Measurements from ENCODE around the gene PREB. TPM values are rescaled to one million over a fixed set of nuclear protein-coding genes. Genes with fewer than 3 reads are reported as not detected.

Gene PREB
- total and polyA plus RNA-seq, 3 experiments from 2014 or later = 68.6 to 80.6 (median 79.5) TPM

DNA sequence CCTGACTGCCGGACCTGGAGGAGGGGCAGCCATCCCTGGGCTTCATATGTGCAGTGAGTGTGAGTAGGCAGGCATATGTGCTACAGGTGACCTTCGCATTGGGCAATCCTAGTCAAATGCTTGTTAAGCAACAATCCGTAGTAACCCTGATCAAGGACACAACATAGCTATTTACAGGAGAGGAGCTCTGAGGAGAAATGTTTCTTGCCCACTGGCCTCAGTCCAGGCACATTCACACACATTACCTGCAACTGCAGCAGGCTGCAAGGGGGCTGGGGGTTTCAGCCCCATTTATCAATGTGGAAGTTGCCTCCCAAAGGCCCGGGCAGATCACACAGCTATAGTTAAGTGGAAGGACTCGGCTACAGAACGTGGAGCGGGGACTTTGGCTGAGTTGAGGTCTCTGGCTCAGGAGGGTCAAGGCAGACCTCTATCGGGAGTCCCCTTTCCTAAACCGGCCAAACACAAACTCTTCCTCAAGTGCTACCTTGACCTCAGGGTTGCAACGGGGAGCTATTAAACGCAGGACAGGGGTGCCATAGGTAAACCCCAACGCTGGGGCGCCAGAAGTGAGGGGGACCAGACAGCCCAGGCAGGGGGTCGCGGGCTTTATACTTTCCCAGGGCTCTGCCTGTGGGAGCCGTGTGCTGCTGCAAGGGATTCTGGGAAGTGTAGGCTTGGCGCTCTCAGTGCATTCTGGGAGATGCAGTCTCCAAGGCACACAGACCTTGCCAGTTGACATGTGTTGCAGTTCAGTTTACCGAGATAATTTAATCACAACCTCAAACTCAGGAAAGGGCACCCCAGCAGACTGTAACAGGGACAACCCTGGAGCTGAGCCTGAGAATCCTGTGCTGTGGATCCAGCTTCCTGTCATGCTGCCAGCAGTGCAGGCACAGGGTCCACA is 38.4 kb downstream of the PREB start:
- H3K4me3 ChIP-seq (ENCODE audit: low read length) = no peak overlapping the region
- DNase-seq = no peak
- no peaks in the 10 kb centered on the region for H3K9me3 Mint-ChIP-seq
- no peaks in the 10 kb centered on the region for H3K27me3 ChIP-seq (ENCODE audit: insufficient read depth, low read length, poor library complexity, severe bottlenecking)
- H3K36me3 ChIP-seq (ENCODE audit: insufficient read depth, low read length) = no peaks in the 10 kb centered on the region
- peaks cover 0 to 2% (median 1%) of the 10 kb centered on the region in 3 donors for H3K36me3 Mint-ChIP-seq
- no peaks in the 10 kb centered on the region for H3K27me3 Mint-ChIP-seq
- H3K27ac ChIP-seq (ENCODE audit: low read depth, low read length) = no peak overlapping the region
- H3K4me1 Mint-ChIP-seq = peaks cover 12 to 15% (median 13%) of the 10 kb centered on the region in 3 donors
- CTCF ChIA-PET = interaction anchor here (1.4 kb wide), 1 partner anchor 45 kb away, joined by 3 read pairs; no protein-coding TSS in a partner anchor
- POLR2A ChIA-PET = interaction anchor here (1.2 kb wide), 1 partner anchor 9 kb away, joined by 3 read pairs; the partner anchor contains the start of gene KHK
- H3K9me3 ChIP-seq (ENCODE audit: low read length) = no peaks in the 10 kb centered on the region
- peak overlapping the region in 1 of 8 donors; percentile 32 for H3K27ac Mint-ChIP-seq
- peaks cover 8% of the 10 kb centered on the region for H3K4me1 ChIP-seq (ENCODE audit: insufficient read depth, low read length)
- peak overlapping the region in 6 of 7 donors; percentile 8 to 76 (median 42) for H3K4me3 Mint-ChIP-seq

DNA sequence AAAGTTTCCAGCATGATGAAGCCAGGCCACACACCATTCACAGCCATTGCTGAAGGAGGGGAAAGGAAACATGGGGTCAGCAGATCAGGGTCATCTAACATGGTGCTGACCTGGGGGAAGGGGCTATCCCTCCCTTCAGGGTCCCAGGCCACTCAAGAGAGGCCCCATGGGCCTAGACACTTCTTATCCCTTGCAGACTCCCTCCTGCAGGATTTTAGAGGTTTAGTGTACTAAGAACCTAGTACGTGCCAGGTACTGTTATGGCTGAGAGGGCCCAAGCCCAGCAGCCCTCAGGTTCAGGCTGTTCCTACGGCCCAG is 39.0 kb downstream of the PREB start:
- H3K27me3 ChIP-seq (ENCODE audit: insufficient read depth, low read length, poor library complexity, severe bottlenecking) = no peaks in the 10 kb centered on the region
- no peaks in the 10 kb centered on the region for H3K36me3 ChIP-seq (ENCODE audit: insufficient read depth, low read length)
- Mint-ChIP-seq H3K27ac (no peak overlapping the region), H3K4me3 (peak overlapping the region in 2 of 7 donors; percentile 9 to 44), H3K4me1 (peaks cover 12 to 15% (median 13%) of the 10 kb centered on the region in 3 donors), H3K9me3 (no peaks in the 10 kb centered on the region), H3K36me3 (peaks cover 0 to 2% (median 1%) of the 10 kb centered on the region in 3 donors), H3K27me3 (no peaks in the 10 kb centered on the region)
- DNase-seq = no peak
- ChIA-PET POLR2A (no interaction called here), CTCF (interaction anchor here (1.4 kb wide), 1 partner anchor 45 kb away, joined by 3 read pairs; no protein-coding TSS in a partner anchor)
- no peaks in the 10 kb centered on the region for H3K9me3 ChIP-seq (ENCODE audit: low read length)
- H3K4me3 ChIP-seq (ENCODE audit: low read length) = no peak overlapping the region
- peaks cover 8% of the 10 kb centered on the region for H3K4me1 ChIP-seq (ENCODE audit: insufficient read depth, low read length)
- H3K27ac ChIP-seq (ENCODE audit: low read depth, low read length) = no peak overlapping the region

DNA sequence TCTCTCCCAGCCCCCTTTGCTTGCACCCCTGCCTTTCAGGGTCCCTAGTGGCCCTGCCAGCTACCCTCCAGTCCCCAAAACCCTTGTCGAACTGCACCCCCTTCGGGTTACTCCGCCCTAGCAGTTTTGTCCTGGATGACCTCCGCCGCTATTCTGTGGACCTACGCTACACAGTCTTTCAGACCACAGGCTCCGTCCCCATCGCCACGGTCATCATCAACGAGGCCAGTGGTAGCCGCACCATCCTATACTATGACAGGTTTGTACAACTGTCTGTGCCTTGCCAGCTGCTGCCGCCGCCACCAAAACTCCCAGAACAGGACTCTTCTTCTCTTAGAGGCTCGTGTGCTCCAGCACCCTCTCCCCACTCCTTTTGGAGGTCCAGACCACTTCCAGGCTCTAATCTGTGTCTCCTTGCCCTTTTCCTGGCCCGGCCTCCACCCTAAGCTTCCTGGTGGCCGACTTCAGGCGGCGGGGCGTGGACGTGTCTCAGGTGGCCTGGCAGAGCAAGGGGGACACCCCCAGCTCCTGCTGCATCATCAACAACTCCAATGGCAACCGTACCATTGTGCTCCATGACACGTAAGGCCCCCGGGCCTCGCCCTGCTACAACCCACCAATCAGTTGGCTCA is 40.0 kb downstream of the PREB start:
- Mint-ChIP-seq H3K27me3 (no peaks in the 10 kb centered on the region), H3K9me3 (no peaks in the 10 kb centered on the region), H3K4me1 (peaks cover 12 to 15% (median 13%) of the 10 kb centered on the region in 3 donors), H3K4me3 (peak overlapping the region in 1 of 7 donors; percentile 66), H3K36me3 (peaks cover 0 to 2% (median 0%) of the 10 kb centered on the region in 3 donors), H3K27ac (no peak overlapping the region)
- Histone ChIP-seq H3K27ac (ENCODE audit: low read depth, low read length) (no peak overlapping the region), H3K27me3 (ENCODE audit: insufficient read depth, low read length, poor library complexity, severe bottlenecking) (no peaks in the 10 kb centered on the region), H3K4me1 (ENCODE audit: insufficient read depth, low read length) (peaks cover 8% of the 10 kb centered on the region), H3K9me3 (ENCODE audit: low read length) (no peaks in the 10 kb centered on the region), H3K4me3 (ENCODE audit: low read length) (no peak overlapping the region), H3K36me3 (ENCODE audit: insufficient read depth, low read length) (no peaks in the 10 kb centered on the region)
- ChIA-PET POLR2A (no interaction called here), CTCF (interaction anchor here (1.1 kb wide), 1 partner anchor 185 kb away, joined by 3 read pairs; no protein-coding TSS in a partner anchor)
- no peak for DNase-seq

DNA sequence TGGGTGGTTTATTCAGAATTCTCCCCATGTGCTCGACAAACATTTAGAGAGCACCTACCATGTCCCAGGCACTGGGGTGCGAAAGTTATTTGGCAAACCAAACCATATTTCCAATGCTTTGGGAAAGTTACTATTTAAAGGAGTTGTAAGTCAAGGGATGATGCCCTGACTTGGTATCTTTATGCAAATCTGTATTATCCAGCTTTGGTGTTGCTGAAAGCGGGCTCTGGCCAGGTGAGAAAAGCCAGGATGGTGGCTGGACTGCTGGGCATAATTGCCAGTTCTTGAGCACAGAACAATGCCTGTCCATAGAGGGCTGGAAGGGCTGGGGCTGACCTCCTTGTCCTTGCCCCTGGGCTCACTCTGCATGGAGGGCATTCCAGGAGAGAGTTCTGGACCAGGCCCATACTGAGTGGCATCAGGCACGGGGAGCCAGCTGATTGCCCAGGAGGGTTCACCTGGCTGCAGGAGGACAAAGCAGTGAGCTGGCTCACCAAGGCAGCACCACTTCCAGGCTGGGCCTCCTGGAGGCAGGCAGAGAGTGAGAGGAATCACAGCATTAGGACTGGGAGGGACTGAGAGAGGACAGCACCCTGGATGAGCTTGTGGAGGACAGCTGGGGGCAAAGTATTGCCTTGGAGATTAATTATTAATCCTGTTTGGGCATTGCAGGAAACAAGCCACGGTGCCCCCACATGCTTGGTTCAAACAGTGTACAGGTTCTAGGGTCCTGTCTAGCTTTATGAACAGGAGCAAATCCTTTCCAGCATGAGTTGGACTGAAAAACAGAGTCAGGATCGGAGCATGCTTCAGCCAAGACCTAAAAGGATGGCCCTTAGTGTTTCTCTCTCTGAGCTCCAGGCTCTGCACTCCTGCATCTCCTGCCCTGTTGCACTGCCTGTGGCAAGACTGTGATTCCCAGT is 40.7 kb downstream of the PREB start:
- H3K27me3 ChIP-seq (ENCODE audit: insufficient read depth, low read length, poor library complexity, severe bottlenecking) = no peaks in the 10 kb centered on the region
- Mint-ChIP-seq H3K27ac (peak overlapping the region in 1 of 8 donors; percentile 63), H3K36me3 (peaks cover 0 to 2% (median 0%) of the 10 kb centered on the region in 3 donors), H3K27me3 (no peaks in the 10 kb centered on the region), H3K4me3 (peak overlapping the region in 1 of 7 donors; percentile 66), H3K9me3 (no peaks in the 10 kb centered on the region), H3K4me1 (peaks cover 13 to 15% (median 13%) of the 10 kb centered on the region in 3 donors)
- ChIA-PET CTCF (interaction anchor here (1.1 kb wide), 1 partner anchor 186 kb away, joined by 3 read pairs; no protein-coding TSS in a partner anchor), POLR2A (no interaction called here)
- no peak overlapping the region for H3K4me3 ChIP-seq (ENCODE audit: low read length)
- H3K9me3 ChIP-seq (ENCODE audit: low read length) = no peaks in the 10 kb centered on the region
- DNase-seq = no peak
- H3K4me1 ChIP-seq (ENCODE audit: insufficient read depth, low read length) = peaks cover 8% of the 10 kb centered on the region
- H3K36me3 ChIP-seq (ENCODE audit: insufficient read depth, low read length) = no peaks in the 10 kb centered on the region
- no peak overlapping the region for H3K27ac ChIP-seq (ENCODE audit: low read depth, low read length)

DNA sequence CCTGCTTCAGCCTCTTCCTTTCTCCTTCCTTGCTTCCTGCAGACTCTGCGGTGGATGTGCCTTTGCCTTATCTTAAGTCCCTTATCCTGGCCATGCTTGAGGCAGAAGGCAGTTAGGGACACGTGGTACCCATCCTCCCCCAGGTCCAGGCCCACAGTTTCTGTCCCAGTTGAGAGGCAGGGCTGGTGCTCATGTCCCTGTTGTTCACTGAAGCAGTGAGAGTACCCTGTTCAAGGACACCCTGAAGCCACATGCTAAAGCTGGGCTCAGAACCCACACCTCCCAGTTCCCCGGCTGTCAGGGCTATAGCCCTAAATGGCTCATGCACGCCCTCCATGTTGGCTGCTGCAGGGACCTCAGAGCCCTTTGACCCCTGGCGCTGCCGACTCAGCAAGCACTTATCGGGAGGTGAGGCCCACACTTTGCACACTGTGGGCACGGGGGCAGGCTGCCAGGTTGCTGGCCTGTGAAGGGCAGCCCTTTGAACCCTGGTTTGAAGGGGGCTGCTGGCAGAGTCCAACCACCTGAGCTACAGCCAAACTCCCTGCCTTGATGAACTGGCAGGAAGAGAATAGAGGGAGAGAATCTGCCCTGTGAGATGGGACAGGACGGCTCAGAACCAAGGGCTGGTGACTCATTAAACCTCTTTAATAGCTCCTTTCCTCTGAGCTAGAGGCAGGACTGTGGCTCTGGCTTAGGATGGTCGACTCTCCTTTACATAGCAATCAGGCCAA is 41.6 kb downstream of the PREB start:
- CTCF ChIA-PET = no interaction called here
- Histone ChIP-seq H3K36me3 (ENCODE audit: insufficient read depth, low read length) (no peaks in the 10 kb centered on the region), H3K27ac (ENCODE audit: low read depth, low read length) (no peak overlapping the region), H3K27me3 (ENCODE audit: insufficient read depth, low read length, poor library complexity, severe bottlenecking) (no peaks in the 10 kb centered on the region), H3K4me1 (ENCODE audit: insufficient read depth, low read length) (peaks cover 8% of the 10 kb centered on the region), H3K4me3 (ENCODE audit: low read length) (no peak overlapping the region), H3K9me3 (ENCODE audit: low read length) (no peaks in the 10 kb centered on the region)
- Mint-ChIP-seq H3K4me1 (peaks cover 13 to 15% (median 14%) of the 10 kb centered on the region in 3 donors), H3K36me3 (peaks cover 0 to 2% (median 0%) of the 10 kb centered on the region in 3 donors), H3K9me3 (no peaks in the 10 kb centered on the region), H3K27ac (no peak overlapping the region), H3K4me3 (no peak overlapping the region), H3K27me3 (no peaks in the 10 kb centered on the region)
- no peak for DNase-seq
- POLR2A ChIA-PET = no interaction called here

DNA sequence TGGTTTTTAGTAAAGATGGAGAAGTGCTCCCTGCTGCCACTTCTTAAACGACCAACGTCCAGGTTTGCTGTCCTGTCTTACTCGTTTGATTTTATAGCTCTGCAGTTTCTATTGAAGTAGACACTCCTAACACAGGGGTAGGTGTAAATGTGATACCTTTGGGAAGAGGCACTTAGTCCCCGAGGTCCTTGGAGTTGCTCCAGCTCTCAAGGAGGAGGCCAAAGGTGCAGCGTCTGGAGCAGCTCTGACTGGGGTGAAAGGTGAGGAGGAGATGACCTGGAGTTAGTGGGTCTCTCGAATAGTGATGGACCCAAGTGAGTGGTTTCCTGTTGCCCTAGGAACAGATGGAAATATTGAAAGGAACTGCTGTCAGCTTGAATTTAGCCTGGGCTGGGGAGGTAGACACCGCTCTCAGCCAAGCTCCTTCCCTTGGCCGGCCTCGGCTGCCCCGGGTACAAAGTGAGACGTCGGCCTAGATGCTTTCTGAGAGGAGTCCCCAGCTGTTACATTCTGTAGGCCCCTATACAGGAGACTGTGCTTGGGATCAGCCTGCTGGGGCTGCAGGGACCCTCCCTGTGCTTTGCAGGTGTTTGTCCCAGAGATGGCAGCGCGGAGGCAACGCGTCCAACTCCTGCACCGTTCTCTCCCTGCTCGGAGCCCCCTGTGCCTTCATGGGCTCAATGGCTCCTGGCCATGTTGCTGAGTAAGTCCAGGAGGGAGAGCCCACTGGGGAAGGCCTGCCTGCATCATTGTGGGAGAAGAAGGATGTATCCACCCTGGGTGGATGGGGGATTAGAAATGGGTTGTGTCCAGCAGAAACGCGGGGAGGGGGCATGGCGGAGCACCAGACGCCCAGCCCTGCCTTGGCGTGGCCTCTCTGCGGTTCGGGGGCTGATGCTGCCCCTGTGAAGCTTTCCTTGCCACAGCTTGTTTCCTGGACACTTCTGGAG is 42.4 kb downstream of the PREB start:
- H3K27me3 ChIP-seq (ENCODE audit: insufficient read depth, low read length, poor library complexity, severe bottlenecking) = no peaks in the 10 kb centered on the region
- peaks cover 15% of the 10 kb centered on the region for H3K4me1 ChIP-seq (ENCODE audit: insufficient read depth, low read length)
- H3K9me3 ChIP-seq (ENCODE audit: low read length) = no peaks in the 10 kb centered on the region
- ChIA-PET CTCF (no interaction called here), POLR2A (no interaction called here)
- Mint-ChIP-seq H3K4me3 (peak overlapping the region in 2 of 7 donors; percentile 41 to 56), H3K36me3 (peaks cover 0 to 2% (median 0%) of the 10 kb centered on the region in 3 donors), H3K27me3 (no peaks in the 10 kb centered on the region), H3K9me3 (no peaks in the 10 kb centered on the region), H3K4me1 (peaks cover 20 to 23% (median 20%) of the 10 kb centered on the region in 3 donors), H3K27ac (peak overlapping the region in 1 of 8 donors; percentile 18)
- no peak overlapping the region for H3K4me3 ChIP-seq (ENCODE audit: low read length)
- H3K36me3 ChIP-seq (ENCODE audit: insufficient read depth, low read length) = no peaks in the 10 kb centered on the region
- no peak for DNase-seq
- H3K27ac ChIP-seq (ENCODE audit: low read depth, low read length) = no peak overlapping the region

All from CD8-positive, alpha-beta memory T cell (primary cell).